Breast epithelium (tissue), 4 donors: Measurements from ENCODE around the gene HOPX. TPM values are rescaled to one million over a fixed set of nuclear protein-coding genes. Genes with fewer than 3 reads are reported as not detected.
"Not testable (repeated sequence)": the region's sequence is repeated elsewhere in the genome, so short reads cannot be mapped to it uniquely, and the experiment has no call there.

Experiments used
- DNase-seq, 2 donors: peaks; one replicate each; pipeline ENCODE4 v3.0.0-alpha.2; 2019; ENCODE audit warnings: low spot score in 2 of 2
- H3K27ac ChIP-seq, 2 donors: fragments of 200-600 bp; sonication (generic) in 1 of 2; one replicate each; pipeline ENCODE4 v1.5.1; 2016 to 2019; ENCODE audit warnings: mild to moderate bottlenecking in 1 of 2
- H3K27me3 ChIP-seq, 2 donors: fragments of 200-600 bp; sonication (generic) in 1 of 2; one replicate each; pipeline versions ENCODE4 v1.5.1 to v1.6.0; 2017 to 2019; ENCODE audit warnings: control low read depth in 1 of 2, mild to moderate bottlenecking in 1 of 2
- H3K36me3 ChIP-seq: fragments of 200-600 bp; one replicate; pipeline ENCODE4 v1.5.1; 2019
- H3K4me1 ChIP-seq, 2 donors: fragments of 200-600 bp; sonication (generic); one replicate each; pipeline ENCODE4 v1.5.1; 2016 to 2019; ENCODE audit warnings: control low read depth in 1 of 2
- H3K4me3 ChIP-seq, 3 donors: fragments of 200-600 bp; sonication (generic); 1 replicate in 2 of 3; 2 replicates in 1 of 3; pipeline ENCODE4 v1.5.1; 2016 to 2019; ENCODE audit warnings: mild to moderate bottlenecking in 3 of 3, moderate library complexity in 2 of 3
- H3K9me3 ChIP-seq, 2 donors: fragments of 200-600 bp; sonication (generic) in 1 of 2; one replicate each; pipeline ENCODE4 v1.5.1; 2016 to 2019; ENCODE audit warnings: control low read depth in 1 of 2
- CTCF ChIP-seq, 3 donors: fragments of 450-650 bp; IDR thresholded peaks; one replicate each; pipeline ENCODE4 v1.5.1; 2016 to 2017; ENCODE audit warnings: antibody characterized with exemption in 3 of 3, mild to moderate bottlenecking in 3 of 3, moderate library complexity in 3 of 3
- POLR2A ChIP-seq: fragments of 450-650 bp; IDR thresholded peaks from one replicate; pipeline ENCODE4 v1.6.1; 2016; ENCODE audit warnings: antibody characterized with exemption, mild to moderate bottlenecking, moderate library complexity
- POLR2AphosphoS5 ChIP-seq, 3 donors: sonication (generic); formaldehyde crosslinking; IDR thresholded peaks; one replicate each; pipeline ENCODE4 v1.6.1; 2017; ENCODE audit warnings: antibody characterized with exemption in 3 of 3
- intact Hi-C: fragments of 100-400 bp; cut with DNase I; formaldehyde crosslinking; loops from one replicate; pipeline ENCODE4 v1.15.1; 2023; ENCODE audit warnings: low total_unique reads
- total RNA-seq, 3 donors: library from RNA; depleted of rRNA; stranded (reverse); fragments of >200 nt; gene quantifications; one replicate each; pipeline ENCODE4 v1.1.0, GENCODE V29; 2016

The HOPX gene
- total RNA-seq, 3 donors from 2014 or later: 3.8 to 9.8 (median 4.8) TPM

- Histone ChIP-seq H3K36me3 (no peaks in the 10 kb centered on the region), H3K27me3 (no peaks in the 10 kb centered on the region), H3K4me3 (no peak overlapping the region), H3K4me1 (no peaks in the 10 kb centered on the region), H3K9me3 (no peaks in the 10 kb centered on the region), H3K27ac (no peak overlapping the region)
- intact Hi-C loops: no loop called here
- TF ChIP-seq CTCF (IDR thresholded peaks at IDR 0.05) (no peak), POLR2A (no peak), POLR2AphosphoS5 (IDR thresholded peaks at IDR 0.05) (no peak)
- no peak for DNase-seq
These were observed 9.2 kb downstream of the HOPX start for GRCh38 chr4:56671860-56672259.

GRCh38 chr4:56671373-56671772 lies 9.7 kb downstream of the HOPX start:
- Histone ChIP-seq H3K4me3 (no peak overlapping the region), H3K36me3 (no peaks in the 10 kb centered on the region), H3K9me3 (no peaks in the 10 kb centered on the region), H3K27me3 (no peaks in the 10 kb centered on the region), H3K4me1 (no peaks in the 10 kb centered on the region), H3K27ac (no peak overlapping the region)
- no peak for TF ChIP-seq CTCF (IDR thresholded peaks at IDR 0.05)
- TF ChIP-seq POLR2A: no peak
- no peak for TF ChIP-seq POLR2AphosphoS5 (IDR thresholded peaks at IDR 0.05)
- intact Hi-C loops: no loop called here
- no peak for DNase-seq

GRCh38 chr4:56668267-56668666 lies 12.8 kb downstream of the HOPX start:
- H3K4me3 ChIP-seq: no peak overlapping the region
- TF ChIP-seq CTCF (IDR thresholded peaks at IDR 0.05): no peak
- no peak for TF ChIP-seq POLR2AphosphoS5 (IDR thresholded peaks at IDR 0.05)
- no peak for TF ChIP-seq POLR2A
- H3K27me3 ChIP-seq: no peaks in the 10 kb centered on the region
- no peaks in the 10 kb centered on the region for H3K36me3 ChIP-seq
- H3K27ac ChIP-seq: no peak overlapping the region
- intact Hi-C loops: no loop called here
- H3K9me3 ChIP-seq: no peaks in the 10 kb centered on the region
- H3K4me1 ChIP-seq: no peaks in the 10 kb centered on the region
- no peak for DNase-seq

GRCh38 chr4:56667396-56667795 lies 13.7 kb downstream of the HOPX start:
- H3K9me3 ChIP-seq, H3K4me1 ChIP-seq, H3K27ac ChIP-seq, DNase-seq, H3K36me3 ChIP-seq, H3K27me3 ChIP-seq, H3K4me3 ChIP-seq, intact Hi-C loops: not testable (repeated sequence)

GRCh38 chr4:56666279-56666678 lies 14.8 kb downstream of the HOPX start:
- Histone ChIP-seq H3K36me3 (no peaks in the 10 kb centered on the region), H3K4me1 (no peaks in the 10 kb centered on the region), H3K4me3 (no peak overlapping the region), H3K27ac (no peak overlapping the region), H3K9me3 (no peaks in the 10 kb centered on the region), H3K27me3 (no peaks in the 10 kb centered on the region)
- TF ChIP-seq POLR2A (no peak), CTCF (IDR thresholded peaks at IDR 0.05) (no peak), POLR2AphosphoS5 (IDR thresholded peaks at IDR 0.05) (no peak)
- no peak for DNase-seq
- intact Hi-C loops: no loop called here

- TF ChIP-seq POLR2AphosphoS5 (IDR thresholded peaks at IDR 0.05) (no peak), CTCF (IDR thresholded peaks at IDR 0.05) (no peak), POLR2A (no peak)
- Histone ChIP-seq H3K4me1 (no peaks in the 10 kb centered on the region), H3K27me3 (no peaks in the 10 kb centered on the region), H3K36me3 (no peaks in the 10 kb centered on the region), H3K9me3 (no peaks in the 10 kb centered on the region), H3K27ac (no peak overlapping the region), H3K4me3 (no peak overlapping the region)
- DNase-seq: no peak
- intact Hi-C loops: no loop called here
These were observed 15.3 kb downstream of the HOPX start for GRCh38 chr4:56665781-56666180.
